ENCODE results near the gene CFAP68.

GRCh38 chr11:111838054-111838453 is 41.3 kb upstream of the CFAP68 start:
- TF ChIP-seq CTCF (IDR thresholded peaks at IDR 0.05) (no peak), POLR2A (IDR thresholded peaks at IDR 0.05) (no peak)
